ENCODE results near the gene DYNAP.

The DYNAP gene

GRCh38 chr18:54590945-54591344, at the start of gene DYNAP:
DYNAP (plus strand) TSS chr18:54591245; CDS start chr18:54591283, 38 bp downstream.
- H3K27me3 ChIP-seq (ENCODE audit: low read depth, low read length) = no peaks in the 10 kb centered on the region
- no peak within 1 kb of the TSS for H3K4me3 ChIP-seq (ENCODE audit: low read depth in 1 of 2, low read length in 2 of 2)
- no peaks in the 10 kb centered on the region for H3K9me3 ChIP-seq (ENCODE audit: control insufficient read depth in 1 of 2, low read length in 2 of 2)
- H3K36me3 ChIP-seq (ENCODE audit: control insufficient read depth in 1 of 2, insufficient read depth in 2 of 2, low read length in 2 of 2) = no peaks in the 10 kb centered on the region
- H3K27ac ChIP-seq (ENCODE audit: low read length) = no peak within 1 kb of the TSS
- no peaks in the 10 kb centered on the region for H3K4me1 ChIP-seq (ENCODE audit: control insufficient read depth in 1 of 2, insufficient read depth in 2 of 2, low read length in 2 of 2)

GRCh38 chr18:54551590-54551989, 39.5 kb upstream of the DYNAP start:
- H3K36me3 ChIP-seq (ENCODE audit: control insufficient read depth in 1 of 2, insufficient read depth in 2 of 2, low read length in 2 of 2) = no peaks in the 10 kb centered on the region
- no peaks in the 10 kb centered on the region for H3K9me3 ChIP-seq (ENCODE audit: control insufficient read depth in 1 of 2, low read length in 2 of 2)
- H3K27me3 ChIP-seq (ENCODE audit: low read depth, low read length) = no peaks in the 10 kb centered on the region
- H3K27ac ChIP-seq (ENCODE audit: low read length) = no peak overlapping the region
- no peaks in the 10 kb centered on the region for H3K4me1 ChIP-seq (ENCODE audit: control insufficient read depth in 1 of 2, insufficient read depth in 2 of 2, low read length in 2 of 2)
- no peak overlapping the region for H3K4me3 ChIP-seq (ENCODE audit: low read depth in 1 of 2, low read length in 2 of 2)

- no peak overlapping the region for H3K4me3 ChIP-seq (ENCODE audit: low read depth in 1 of 2, low read length in 2 of 2)
- no peak overlapping the region for H3K27ac ChIP-seq (ENCODE audit: low read length)
- no peaks in the 10 kb centered on the region for H3K36me3 ChIP-seq (ENCODE audit: control insufficient read depth in 1 of 2, insufficient read depth in 2 of 2, low read length in 2 of 2)
- H3K4me1 ChIP-seq (ENCODE audit: control insufficient read depth in 1 of 2, insufficient read depth in 2 of 2, low read length in 2 of 2) = no peaks in the 10 kb centered on the region
- H3K27me3 ChIP-seq (ENCODE audit: low read depth, low read length) = no peaks in the 10 kb centered on the region
- no peaks in the 10 kb centered on the region for H3K9me3 ChIP-seq (ENCODE audit: control insufficient read depth in 1 of 2, low read length in 2 of 2)
Observed at GRCh38 chr18:54555286-54555685, 35.8 kb upstream of the DYNAP start.

- no peak overlapping the region for H3K27ac ChIP-seq (ENCODE audit: low read length)
Observed at GRCh38 chr18:54555996-54556395, 35.0 kb upstream of the DYNAP start.

GRCh38 chr18:54557958-54558357, 33.1 kb upstream of the DYNAP start:
- H3K36me3 ChIP-seq (ENCODE audit: control insufficient read depth in 1 of 2, insufficient read depth in 2 of 2, low read length in 2 of 2) = no peaks in the 10 kb centered on the region
- no peaks in the 10 kb centered on the region for H3K27me3 ChIP-seq (ENCODE audit: low read depth, low read length)
- no peak overlapping the region for H3K27ac ChIP-seq (ENCODE audit: low read length)
- no peak overlapping the region for H3K4me3 ChIP-seq (ENCODE audit: low read depth in 1 of 2, low read length in 2 of 2)
- H3K9me3 ChIP-seq (ENCODE audit: control insufficient read depth in 1 of 2, low read length in 2 of 2) = no peaks in the 10 kb centered on the region
- H3K4me1 ChIP-seq (ENCODE audit: control insufficient read depth in 1 of 2, insufficient read depth in 2 of 2, low read length in 2 of 2) = no peaks in the 10 kb centered on the region

More at GRCh38 chr18:54555996-54556395, 35.0 kb upstream of the DYNAP start:
- H3K36me3 ChIP-seq (ENCODE audit: control insufficient read depth in 1 of 2, insufficient read depth in 2 of 2, low read length in 2 of 2) = no peaks in the 10 kb centered on the region
- no peaks in the 10 kb centered on the region for H3K9me3 ChIP-seq (ENCODE audit: control insufficient read depth in 1 of 2, low read length in 2 of 2)
- no peak overlapping the region for H3K4me3 ChIP-seq (ENCODE audit: low read depth in 1 of 2, low read length in 2 of 2)
- H3K4me1 ChIP-seq (ENCODE audit: control insufficient read depth in 1 of 2, insufficient read depth in 2 of 2, low read length in 2 of 2) = no peaks in the 10 kb centered on the region
- no peaks in the 10 kb centered on the region for H3K27me3 ChIP-seq (ENCODE audit: low read depth, low read length)

- Histone ChIP-seq H3K27me3 (ENCODE audit: low read depth, low read length) (no peaks in the 10 kb centered on the region), H3K36me3 (ENCODE audit: control insufficient read depth in 1 of 2, insufficient read depth in 2 of 2, low read length in 2 of 2) (no peaks in the 10 kb centered on the region), H3K4me3 (ENCODE audit: low read depth in 1 of 2, low read length in 2 of 2) (no peak overlapping the region), H3K27ac (ENCODE audit: low read length) (no peak overlapping the region), H3K4me1 (ENCODE audit: control insufficient read depth in 1 of 2, insufficient read depth in 2 of 2, low read length in 2 of 2) (no peaks in the 10 kb centered on the region), H3K9me3 (ENCODE audit: control insufficient read depth in 1 of 2, low read length in 2 of 2) (no peaks in the 10 kb centered on the region)
Observed at GRCh38 chr18:54558609-54559585, 32.1 kb upstream of the DYNAP start.

GRCh38 chr18:54561706-54562267, 29.3 kb upstream of the DYNAP start:
- H3K4me3 ChIP-seq (ENCODE audit: low read depth in 1 of 2, low read length in 2 of 2) = no peak overlapping the region
- H3K4me1 ChIP-seq (ENCODE audit: control insufficient read depth in 1 of 2, insufficient read depth in 2 of 2, low read length in 2 of 2) = no peaks in the 10 kb centered on the region
- no peaks in the 10 kb centered on the region for H3K9me3 ChIP-seq (ENCODE audit: control insufficient read depth in 1 of 2, low read length in 2 of 2)
- no peaks in the 10 kb centered on the region for H3K27me3 ChIP-seq (ENCODE audit: low read depth, low read length)
- no peaks in the 10 kb centered on the region for H3K36me3 ChIP-seq (ENCODE audit: control insufficient read depth in 1 of 2, insufficient read depth in 2 of 2, low read length in 2 of 2)
- H3K27ac ChIP-seq (ENCODE audit: low read length) = no peak overlapping the region

GRCh38 chr18:54580202-54580729, 10.8 kb upstream of the DYNAP start:
- Histone ChIP-seq H3K4me1 (ENCODE audit: control insufficient read depth in 1 of 2, insufficient read depth in 2 of 2, low read length in 2 of 2) (no peaks in the 10 kb centered on the region), H3K36me3 (ENCODE audit: control insufficient read depth in 1 of 2, insufficient read depth in 2 of 2, low read length in 2 of 2) (no peaks in the 10 kb centered on the region), H3K9me3 (ENCODE audit: control insufficient read depth in 1 of 2, low read length in 2 of 2) (no peaks in the 10 kb centered on the region), H3K27ac (ENCODE audit: low read length) (no peak overlapping the region), H3K27me3 (ENCODE audit: low read depth, low read length) (no peaks in the 10 kb centered on the region), H3K4me3 (ENCODE audit: low read depth in 1 of 2, low read length in 2 of 2) (no peak overlapping the region)

GRCh38 chr18:54584065-54584464, 7.0 kb upstream of the DYNAP start:
- H3K4me1 ChIP-seq (ENCODE audit: control insufficient read depth in 1 of 2, insufficient read depth in 2 of 2, low read length in 2 of 2) = no peaks in the 10 kb centered on the region
- H3K9me3 ChIP-seq (ENCODE audit: control insufficient read depth in 1 of 2, low read length in 2 of 2) = no peaks in the 10 kb centered on the region
- H3K36me3 ChIP-seq (ENCODE audit: control insufficient read depth in 1 of 2, insufficient read depth in 2 of 2, low read length in 2 of 2) = no peaks in the 10 kb centered on the region
- no peak overlapping the region for H3K4me3 ChIP-seq (ENCODE audit: low read depth in 1 of 2, low read length in 2 of 2)
- H3K27me3 ChIP-seq (ENCODE audit: low read depth, low read length) = no peaks in the 10 kb centered on the region
- no peak overlapping the region for H3K27ac ChIP-seq (ENCODE audit: low read length)

GRCh38 chr18:54585743-54586142, 5.3 kb upstream of the DYNAP start:
- H3K36me3 ChIP-seq (ENCODE audit: control insufficient read depth in 1 of 2, insufficient read depth in 2 of 2, low read length in 2 of 2) = no peaks in the 10 kb centered on the region
- no peaks in the 10 kb centered on the region for H3K9me3 ChIP-seq (ENCODE audit: control insufficient read depth in 1 of 2, low read length in 2 of 2)
- H3K4me1 ChIP-seq (ENCODE audit: control insufficient read depth in 1 of 2, insufficient read depth in 2 of 2, low read length in 2 of 2) = no peaks in the 10 kb centered on the region
- H3K27ac ChIP-seq (ENCODE audit: low read length) = no peak overlapping the region
- H3K4me3 ChIP-seq (ENCODE audit: low read depth in 1 of 2, low read length in 2 of 2) = no peak overlapping the region
- H3K27me3 ChIP-seq (ENCODE audit: low read depth, low read length) = no peaks in the 10 kb centered on the region

GRCh38 chr18:54604211-54604610, 13.2 kb downstream of the DYNAP start:
- H3K27me3 ChIP-seq (ENCODE audit: low read depth, low read length) = no peaks in the 10 kb centered on the region
- H3K4me3 ChIP-seq (ENCODE audit: low read depth in 1 of 2, low read length in 2 of 2) = no peak overlapping the region
- H3K9me3 ChIP-seq (ENCODE audit: control insufficient read depth in 1 of 2, low read length in 2 of 2) = no peaks in the 10 kb centered on the region
- H3K27ac ChIP-seq (ENCODE audit: low read length) = no peak overlapping the region
- no peaks in the 10 kb centered on the region for H3K4me1 ChIP-seq (ENCODE audit: control insufficient read depth in 1 of 2, insufficient read depth in 2 of 2, low read length in 2 of 2)
- no peaks in the 10 kb centered on the region for H3K36me3 ChIP-seq (ENCODE audit: control insufficient read depth in 1 of 2, insufficient read depth in 2 of 2, low read length in 2 of 2)
